ENCODE data around the gene JAZF1.
A peak's percentile ranks its signal among the peaks of the same experiment; 100 is the strongest.

JAZF1 gene

DNA sequence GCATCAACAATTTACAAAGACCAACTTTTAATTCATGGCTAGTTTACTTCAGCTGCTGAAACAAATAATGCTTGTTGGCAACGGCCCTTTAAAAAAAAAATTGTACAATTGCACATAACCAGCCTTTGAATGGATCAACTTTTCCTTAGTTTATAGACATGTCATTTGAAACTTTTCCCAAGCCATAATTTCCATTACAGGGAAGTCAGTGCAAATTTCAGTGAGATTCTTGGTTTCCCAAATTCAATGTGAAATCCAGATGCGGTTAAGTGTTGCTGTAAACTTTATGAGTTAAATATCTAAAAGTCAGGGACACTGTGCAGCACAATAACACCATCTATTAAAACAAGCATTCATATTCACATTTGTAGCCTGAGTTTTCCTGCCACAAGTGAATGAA, 182.2 kb downstream of the JAZF1 start:
- no peak for DNase-seq

DNA sequence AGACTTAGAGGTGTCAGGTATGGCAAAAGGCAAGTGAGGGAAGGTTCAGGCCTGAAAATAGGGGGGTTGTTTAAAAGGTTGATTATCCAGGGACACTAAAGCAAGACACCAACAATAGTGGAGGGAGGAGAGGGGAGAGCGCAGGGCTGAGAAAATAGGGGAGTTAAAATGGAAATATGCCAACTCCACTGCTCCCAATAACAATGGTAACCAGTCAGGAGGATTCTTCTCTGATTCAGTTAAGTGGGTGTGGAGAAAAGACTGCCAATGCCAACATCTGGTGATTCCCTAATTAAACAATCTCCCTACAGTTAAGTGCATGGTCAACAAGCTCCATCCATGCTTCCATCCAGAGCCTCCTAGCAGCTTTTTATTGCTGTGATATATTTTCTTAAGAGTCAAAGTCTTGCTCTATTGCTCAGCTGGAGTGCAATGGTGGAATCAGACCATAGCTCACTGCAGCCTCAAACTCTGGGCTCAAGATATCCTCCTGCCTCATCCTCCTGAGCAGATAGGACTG, 183.3 kb downstream of the JAZF1 start:
- DNase-seq: no peak

DNA sequence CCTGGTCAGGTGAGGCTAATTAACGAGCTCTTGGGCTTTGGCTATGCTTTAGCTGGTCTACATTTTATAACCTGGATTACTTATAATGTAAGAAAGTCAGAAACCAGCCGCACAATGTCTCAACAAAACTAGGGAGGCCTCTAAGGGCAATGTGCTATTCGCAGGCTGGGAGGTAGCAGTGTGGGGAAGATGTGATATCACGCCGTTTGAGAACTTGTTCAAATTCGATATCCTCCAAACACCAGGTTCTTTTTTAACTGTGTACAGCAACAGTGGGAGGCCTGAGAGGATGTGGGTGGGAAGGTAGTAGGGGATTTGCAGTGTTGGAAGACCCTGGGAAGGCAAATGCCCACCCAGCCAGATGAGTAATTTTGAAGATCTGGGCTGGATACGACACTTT, 184.5 kb downstream of the JAZF1 start:
- no peak for DNase-seq

DNA sequence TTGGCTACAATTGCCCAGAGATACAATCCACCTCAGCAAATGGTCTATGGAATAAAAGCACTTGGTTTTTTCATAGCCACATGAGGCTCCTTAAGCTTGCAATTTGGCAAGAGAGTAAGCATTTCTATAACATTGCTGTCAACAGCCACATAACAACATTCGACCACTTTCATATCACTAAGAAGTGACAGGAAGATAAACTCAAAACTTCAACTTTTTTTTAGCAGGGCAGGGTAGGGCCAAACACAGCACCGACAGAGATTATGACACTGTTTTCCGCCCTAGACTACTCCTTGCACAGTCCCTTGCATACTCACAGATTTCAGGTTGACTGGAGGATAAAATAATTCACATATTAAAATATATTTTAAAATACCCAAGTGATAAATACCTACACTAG, 185.4 kb downstream of the JAZF1 start:
- DNase-seq: no peak

DNA sequence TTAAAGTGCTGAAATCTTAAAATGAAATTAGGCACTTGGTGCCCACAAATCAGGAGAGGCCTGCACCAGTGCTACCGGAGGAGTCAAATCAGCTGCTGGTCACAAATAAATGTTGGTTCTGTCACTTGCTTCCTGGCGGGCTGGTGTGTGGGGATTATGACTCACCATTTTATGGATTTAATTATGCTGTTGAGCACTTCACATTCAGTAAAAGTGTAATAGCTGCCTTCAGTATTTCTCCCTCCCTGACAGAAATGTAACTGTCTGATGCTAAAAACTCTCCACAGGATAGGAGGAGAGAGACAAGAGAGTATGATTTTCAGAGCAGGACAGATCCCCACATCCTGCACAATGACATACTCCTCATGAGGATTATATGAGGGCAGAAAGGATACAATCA, 186.0 kb downstream of the JAZF1 start:
- DNase-seq: peak; percentile 48

DNA sequence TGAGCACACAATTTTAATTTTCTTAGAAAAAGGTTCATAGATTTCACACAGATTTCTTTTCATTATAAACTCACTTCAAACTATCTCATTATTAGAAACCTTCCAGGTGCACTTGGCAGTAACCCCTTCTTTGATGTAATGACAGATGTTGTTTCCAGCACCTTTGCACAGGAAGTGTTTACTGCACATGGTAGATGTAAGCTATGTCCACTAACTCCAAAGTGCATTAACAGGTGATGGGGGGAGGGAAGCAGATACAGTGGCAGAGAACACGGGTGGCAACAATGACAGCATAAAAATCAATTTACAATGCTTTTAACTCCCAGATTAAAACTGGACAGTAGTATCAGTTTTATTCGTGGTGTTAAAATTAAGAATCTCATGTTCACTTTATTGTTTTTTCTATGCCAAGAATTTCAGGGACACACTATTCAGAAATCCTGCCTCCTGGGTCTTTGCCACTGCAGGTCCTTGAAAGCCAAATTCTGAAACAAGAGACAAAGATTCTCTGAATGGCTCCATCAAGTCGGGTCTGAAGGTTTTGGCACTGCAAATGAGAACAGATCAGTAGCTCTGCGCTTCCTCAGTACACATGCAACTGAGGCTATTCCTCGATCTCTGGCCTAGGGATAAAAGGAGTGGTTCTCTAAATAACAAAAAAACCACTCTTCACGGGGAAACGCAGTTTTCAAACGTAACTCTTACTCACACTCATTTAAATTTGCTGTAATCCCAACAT, 187.7 kb downstream of the JAZF1 start:
- DNase-seq: no peak

DNA sequence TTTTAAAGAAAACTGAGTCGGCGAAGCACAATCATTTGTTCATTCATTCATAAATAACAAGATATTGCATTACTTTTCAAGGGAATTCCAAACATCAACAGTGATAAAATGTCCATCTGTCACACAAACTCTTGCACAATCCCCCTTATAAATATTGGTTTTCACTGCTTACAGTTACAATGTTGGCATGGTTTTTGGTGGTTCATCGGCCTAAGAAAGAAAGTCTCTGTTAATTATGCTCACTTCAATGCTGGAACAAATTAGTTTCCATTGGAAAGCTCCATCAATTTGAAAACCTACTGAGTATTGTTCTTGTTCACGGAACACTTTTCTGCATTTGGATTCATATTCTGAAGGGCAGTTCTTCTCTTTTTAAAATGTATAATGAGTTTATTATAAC, 188.5 kb downstream of the JAZF1 start:
- no peak for DNase-seq

DNA sequence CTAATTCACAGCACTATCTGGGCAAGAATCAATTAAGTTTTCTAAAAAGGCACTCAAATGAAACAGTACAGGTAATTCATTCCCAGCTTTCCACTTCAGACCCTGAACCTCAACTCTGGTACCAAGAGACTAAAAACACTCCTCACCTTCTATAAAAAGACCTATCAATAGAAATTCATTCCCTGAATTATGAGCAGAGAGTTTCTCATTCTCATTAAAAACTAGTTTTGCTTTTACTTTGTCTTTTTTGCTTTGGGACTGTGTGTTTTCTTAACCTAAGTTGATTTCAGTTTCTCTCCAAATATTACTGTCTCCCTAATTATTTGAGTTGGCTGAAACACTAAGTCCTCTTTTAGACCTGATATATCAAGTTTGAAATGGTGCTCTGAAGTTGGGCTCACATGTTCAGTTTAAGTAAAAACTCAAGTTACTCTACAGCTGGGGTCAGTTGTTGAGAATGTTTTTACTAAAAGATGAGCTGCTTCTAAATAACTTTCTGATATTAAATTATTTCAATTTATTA, 189.5 kb downstream of the JAZF1 start:
- DNase-seq: no peak

DNA sequence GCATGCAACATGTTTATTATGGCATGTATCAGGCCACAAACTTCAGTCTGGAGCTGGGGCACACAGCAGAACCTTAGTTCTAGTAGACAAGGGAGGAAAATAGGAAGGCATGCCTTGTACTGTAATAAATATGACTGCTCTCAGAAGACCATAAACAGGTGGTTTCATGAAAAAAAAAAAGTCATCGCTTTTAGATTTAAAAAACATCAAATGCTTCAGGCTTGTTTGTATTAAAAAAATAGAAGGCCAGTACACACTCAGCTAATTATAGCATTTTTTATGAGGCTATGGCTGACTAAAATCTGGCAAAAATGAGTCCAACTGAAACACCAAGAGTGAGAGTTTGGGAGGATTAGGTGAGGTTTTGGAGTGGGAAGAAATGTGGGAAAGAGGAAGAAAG, 204.1 kb downstream of the JAZF1 start:
- no peak for DNase-seq

DNA sequence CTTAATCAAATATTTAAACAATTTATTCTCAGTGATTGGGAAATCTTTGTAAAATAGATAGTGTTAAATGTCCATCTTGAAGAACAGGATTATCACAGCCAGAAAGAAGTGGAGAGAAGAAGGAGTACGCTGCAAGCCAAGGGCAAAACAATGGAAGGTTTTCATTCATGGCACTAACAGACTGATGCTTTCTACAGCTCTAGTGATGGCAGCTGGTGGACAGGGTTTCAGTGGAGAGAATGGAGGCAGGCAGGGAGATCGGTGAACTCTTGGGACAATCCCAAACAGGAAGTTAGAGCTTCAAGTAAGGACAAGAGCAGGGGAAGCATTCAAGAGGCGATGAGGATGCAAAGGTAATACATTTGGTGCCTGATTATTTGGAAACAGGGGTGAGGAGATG, 207.0 kb downstream of the JAZF1 start:
- DNase-seq: no peak

DNA sequence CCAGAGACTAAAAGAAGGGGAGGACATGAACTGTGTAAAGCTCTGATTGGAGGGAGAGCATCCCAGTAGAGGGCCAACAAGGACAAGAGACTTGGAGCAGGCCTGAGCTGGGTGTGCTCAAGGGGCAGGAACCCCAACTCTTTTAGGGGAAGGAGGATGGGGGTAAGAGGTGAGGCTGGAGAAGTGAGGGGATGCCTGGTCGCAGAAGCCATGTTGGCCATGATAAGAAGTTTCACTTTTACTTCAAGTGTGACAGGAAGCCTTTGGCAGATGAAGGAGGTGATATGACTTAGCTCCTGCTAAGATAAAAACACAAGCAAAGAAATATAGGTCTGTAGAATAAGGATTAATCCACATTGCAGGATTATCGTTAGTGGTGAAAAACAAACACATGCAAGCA, 208.3 kb downstream of the JAZF1 start:
- DNase-seq: no peak

DNA sequence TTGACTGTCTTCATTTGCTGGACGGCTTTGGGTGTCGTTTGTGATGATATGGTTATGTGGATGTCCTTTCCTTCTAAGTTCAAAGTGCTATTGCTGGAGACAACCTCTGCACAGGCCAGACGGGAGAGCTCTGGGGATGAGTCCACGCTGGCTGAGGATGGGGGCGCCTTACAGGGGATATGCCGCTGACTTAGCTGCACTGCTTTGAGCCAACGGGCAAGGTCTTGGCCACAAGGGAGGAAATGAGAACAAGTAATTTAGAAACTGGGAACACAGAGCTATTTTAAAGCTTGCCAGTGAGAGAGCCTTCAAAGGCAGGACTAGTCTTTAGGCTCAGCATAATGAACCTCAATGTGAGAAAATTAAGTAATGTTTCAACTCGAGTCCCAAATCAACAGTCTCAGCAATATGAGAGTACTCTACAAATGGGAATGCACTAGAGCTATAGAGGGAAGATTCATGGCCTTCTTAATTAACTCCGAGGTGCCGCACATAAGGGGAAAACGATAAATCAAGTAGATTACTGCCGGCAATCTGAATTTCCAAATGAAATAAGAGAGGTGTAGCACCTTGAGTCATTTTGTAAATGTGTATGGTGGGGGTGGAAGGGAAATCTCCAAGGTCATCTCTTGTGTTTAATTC, 209.3 kb downstream of the JAZF1 start:
- no peak for DNase-seq

DNA sequence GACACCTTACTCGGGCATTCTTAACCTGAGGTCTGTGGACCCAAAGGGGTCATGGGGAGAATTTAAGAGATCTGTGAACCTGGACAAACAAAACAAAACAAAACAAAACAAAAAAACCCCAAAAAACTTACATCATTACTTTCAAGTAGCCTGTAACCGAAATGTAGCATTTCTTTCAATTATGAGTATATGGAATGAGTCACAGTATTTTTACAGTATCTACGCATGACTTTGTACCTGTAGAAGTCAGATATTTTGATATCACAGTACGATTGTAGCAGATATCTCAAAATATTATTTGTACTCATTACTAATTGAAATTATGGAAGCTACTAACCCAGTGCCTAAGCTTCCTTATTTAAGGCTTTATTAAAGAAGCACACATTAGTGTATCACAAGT, 210.2 kb downstream of the JAZF1 start:
- DNase-seq: no peak

DNA sequence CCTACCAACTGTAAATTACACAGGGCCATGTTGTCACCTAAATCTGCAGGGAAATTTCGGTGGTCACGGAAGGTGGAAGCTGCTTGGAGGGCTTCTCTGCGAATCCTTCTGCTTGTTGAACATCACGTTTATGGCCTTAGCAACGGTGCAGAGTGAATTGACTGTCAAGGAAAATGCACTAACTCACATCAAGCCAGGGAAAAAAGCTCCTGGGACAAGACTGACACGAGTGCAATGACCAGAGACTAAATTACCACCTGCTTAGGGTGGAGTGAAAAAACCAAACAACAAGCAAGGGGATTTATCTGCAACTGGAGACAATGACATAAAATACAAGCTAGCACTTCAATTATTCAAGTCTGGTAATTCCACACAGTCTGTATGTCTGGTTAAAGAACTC, 211.2 kb downstream of the JAZF1 start:
- DNase-seq: no peak

DNA sequence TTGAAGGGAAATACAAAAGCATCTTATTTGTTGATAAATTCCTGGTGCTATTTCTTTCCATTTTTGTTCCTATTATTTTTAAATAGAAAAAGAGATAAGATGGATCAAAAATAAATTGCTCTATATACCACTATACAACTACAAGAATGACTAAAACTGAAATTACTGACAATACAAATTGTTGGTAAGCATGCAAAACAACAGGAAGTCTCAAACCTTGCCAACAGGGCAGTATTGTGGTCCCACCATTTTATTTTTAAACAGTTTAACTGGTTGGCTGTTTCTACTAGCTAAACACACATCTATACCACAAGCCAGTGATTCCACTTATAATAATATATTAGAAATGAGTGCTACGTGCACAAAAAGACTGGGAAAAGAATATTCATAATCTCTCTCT, 213.0 kb downstream of the JAZF1 start:
- DNase-seq: no peak

DNA sequence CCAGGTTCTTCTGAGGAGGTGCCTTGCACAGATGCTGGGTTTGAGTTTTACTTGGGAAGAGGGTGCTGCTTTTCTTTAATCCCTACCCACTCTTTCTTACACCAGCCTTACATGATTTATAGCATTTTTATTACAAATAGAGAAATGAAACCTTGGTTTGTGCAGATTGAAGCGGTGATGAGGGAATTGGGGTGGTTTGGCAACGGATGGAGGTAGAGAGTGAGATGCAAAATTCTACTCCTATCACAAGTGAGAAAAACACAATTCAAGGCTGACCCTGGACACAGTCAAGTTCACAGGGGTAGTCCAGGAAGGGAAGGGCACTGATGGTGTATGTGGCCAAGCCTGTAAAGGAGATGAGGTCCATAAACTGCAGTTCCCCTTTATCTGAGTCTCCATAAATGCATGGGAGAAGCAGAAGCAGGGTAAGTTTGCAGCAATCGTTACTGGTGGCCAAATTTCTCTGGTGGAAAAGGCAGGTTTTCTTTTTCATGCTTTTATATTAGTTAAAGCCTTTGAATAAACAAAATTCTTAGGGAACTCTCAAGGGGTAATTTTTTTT, 214.3 kb downstream of the JAZF1 start:
- no peak for DNase-seq

DNA sequence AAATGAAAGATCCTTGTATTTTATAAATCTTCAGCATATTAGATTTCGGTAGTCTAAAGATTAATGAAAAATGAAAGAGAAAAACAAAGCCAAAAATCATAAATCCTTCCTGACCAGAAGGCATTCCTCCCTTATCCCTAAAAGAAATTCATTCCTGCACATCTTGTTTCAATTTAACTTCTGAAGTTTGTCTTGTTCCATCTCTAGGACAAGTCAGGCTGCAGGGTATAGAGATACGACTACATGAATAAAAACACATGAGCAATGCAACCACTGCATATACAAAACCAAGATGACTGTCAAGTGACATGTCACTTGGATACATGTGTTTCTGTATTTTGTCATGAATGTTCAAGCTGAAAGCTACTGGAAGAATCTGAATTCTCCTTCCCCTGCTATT, 214.9 kb downstream of the JAZF1 start:
- DNase-seq: no peak

DNA sequence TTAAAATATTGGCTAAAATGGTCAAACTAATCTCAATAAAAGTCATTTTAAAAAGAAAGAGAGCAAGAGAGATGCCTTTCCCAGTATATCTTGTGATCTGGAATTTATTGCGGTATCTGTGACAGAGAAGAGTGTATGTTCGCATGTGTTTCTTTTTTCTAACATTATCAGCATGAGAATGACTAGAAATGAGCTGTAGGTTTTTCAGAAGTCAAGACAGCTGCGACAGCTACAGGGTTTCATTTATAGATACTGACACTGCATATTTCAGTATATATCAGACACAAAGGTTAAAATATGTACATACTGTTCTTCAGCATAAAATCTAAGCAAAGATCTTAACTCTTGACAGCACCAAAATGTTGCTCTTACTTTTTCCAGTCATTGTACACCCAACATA, 215.8 kb downstream of the JAZF1 start:
- no peak for DNase-seq

DNA sequence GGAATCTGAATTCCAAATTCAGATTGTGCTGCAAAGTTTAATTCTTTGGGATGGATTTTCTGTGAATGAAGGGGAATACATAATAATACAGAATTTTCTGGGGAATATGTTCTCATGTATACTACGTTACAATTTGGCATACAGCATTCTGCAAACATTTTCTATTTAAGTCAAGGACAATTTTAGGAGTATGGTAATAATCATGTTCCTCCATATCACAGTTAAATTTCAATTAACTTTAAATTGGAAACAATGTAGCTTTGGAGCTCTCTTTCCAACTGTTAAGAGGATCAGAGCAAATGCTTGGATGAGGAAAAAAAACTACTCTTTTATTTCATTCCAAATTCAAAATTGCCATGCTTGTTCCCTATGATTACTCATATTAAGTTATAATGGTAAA, 217.5 kb downstream of the JAZF1 start:
- no peak for DNase-seq

DNA sequence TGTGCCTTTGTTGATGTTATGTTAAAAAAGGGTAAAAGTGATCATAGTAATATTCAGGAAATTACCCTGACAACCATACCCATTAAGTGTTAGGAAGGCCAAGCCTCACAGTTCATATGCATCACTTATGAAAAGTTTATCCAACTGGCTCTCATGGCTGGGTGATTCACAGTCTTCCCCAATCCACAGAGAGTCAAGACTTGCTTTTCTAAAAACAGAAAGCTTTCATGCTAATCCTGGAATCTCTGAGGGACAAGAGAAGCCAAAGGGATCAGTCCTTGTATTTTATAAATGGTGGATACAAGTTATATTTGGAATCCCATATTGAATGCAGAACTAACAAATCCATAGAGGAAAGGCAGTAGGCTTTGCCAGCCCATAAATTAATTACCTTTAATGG, 218.3 kb downstream of the JAZF1 start:
- DNase-seq: no peak

DNA sequence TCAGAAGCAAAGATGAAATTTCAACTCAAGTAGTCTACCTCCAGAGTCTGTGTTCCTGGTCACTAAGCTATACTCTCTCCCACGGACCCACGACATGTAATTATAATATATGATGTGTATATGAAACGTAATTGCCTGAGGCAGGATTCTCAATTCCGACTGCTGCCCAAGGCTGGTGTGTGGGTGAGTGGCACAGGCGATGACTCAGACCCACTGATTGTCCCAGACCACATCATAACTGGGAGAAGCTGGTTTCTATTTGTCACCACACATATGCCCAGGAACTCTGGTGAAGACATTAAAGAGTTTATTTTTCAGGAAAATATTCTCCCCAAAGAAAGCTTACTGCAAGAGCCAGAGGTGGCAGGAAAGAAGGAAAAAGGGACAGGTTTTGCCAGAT, 219.3 kb downstream of the JAZF1 start:
- no peak for DNase-seq

DNA sequence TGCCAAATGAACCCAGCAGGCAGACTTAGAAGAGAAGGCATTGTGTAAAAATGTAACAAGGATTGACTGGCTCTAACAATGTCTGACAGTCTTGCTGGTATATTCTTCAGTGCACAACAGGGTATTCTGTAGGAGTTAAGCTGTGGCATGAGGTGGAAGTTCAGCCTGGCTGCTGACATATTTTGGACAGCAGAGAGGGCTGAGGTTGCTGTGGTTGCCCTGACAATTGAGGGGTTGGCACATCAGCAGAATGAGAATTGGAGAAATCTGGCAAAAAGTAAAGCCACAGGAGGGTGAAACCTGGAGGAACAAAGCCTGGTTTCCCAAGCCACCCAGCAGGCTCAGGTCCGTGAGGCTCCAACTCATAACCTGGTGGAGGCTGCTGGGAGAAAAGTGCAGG, 220.2 kb downstream of the JAZF1 start:
- DNase-seq: no peak

DNA sequence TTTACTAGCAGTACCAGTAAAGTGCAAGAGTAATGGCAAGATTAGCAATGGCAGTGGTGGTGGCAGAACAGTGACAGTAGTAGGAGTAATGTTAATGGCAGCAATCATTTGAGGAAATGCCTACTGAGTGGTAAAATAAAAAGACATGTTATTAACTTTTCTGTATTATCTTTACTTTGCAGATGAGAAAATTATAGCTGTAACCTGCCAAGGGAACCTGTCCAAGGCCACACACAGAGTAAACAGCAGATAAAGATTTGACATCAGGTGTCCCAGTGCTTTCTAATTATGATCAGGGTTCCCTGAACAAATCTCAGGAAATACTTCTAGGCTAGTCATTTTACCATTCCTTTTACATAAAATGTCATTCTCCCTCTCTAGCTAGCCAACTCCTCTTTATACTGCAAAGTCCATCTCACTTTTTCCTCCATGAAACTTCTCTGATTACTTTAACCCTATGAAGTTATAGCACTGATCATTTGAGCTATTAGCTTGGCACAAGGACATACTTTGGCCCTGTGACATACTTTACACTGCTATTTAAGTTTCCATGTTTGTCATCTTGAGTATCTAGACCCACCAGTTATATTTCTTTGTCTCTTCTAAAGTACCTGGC, 221.6 kb downstream of the JAZF1 start:
- no peak for DNase-seq

DNA sequence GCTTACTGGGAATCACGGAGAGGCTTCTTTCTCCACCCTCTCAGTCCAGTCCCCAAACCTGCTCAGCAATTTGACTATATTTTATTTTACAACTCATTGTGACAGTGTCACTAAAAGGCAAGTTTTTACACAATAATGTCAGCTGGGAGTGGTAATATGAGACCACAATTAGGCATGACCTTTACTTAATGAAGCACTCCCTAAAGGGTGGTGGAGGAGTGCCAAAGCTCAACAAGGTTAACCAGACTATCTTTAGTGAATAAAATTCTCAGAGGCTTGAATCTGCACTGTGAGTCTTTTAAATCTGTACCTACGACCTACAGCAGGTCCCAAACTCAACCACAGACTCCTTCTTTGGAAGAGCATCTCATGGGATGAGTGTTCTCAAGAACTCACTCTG, 225.0 kb downstream of the JAZF1 start:
- no peak for DNase-seq
